GM18868 (cell line): Measurements from ENCODE around the gene EDDM3A.

Source experiments
- ATAC-seq: cut with Tn5 transposase; IDR thresholded peaks from one replicate; pipeline ENCODE4 v1.9.1; 2021; ENCODE audit warnings: mild to moderate bottlenecking, moderate library complexity; ENCODE audit not compliant: unreplicated experiment

The EDDM3A gene

DNA sequence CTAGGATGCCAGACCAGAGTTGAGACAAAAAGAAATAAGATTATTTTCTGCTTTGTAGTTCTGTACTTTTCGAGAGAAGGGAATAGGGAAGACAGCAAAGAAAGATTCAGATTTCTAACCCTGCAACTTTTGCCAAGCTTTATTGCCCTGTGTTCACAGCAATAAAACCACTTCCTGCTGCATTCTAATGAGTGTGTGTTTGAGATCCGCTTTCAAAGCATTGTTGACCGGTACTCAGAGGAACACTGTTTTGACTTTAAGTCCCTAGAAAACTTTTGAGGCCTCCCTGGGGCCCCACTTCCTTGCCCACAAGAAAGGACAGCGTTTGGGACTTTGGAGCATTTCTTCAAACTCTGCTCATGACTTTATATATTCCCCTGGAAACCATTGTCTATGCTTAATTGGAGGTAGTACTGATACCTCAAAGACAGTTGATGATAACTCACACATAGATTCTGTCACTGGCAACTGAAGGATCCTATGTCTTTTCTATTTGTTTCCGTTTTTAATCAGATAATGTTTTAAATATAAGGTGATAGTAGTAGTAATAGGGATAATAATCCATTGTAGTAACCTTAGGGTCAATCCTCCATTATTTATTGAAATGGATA, 36.7 kb downstream of the EDDM3A start:
- ATAC-seq = peak; percentile 55

DNA sequence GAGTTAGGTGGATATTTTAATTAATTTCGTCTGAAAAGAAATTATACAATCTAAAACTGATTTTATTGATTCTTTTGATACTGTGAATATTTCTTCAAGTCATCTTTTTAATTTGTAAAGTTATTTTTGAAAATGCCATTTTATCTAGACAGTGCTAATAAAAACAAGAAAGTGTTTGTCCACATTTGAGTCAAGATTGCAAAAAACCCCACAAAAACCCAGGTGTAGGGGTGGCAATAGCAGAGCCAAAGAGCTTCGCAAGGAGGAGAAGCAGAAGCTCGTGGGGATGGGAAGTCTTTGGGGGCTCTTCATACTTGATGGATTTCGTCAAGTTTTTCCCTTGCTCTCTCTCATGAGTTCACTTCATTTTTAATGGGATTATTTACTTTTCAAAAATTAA, 41.3 kb downstream of the EDDM3A start:
- ATAC-seq = no peak

DNA sequence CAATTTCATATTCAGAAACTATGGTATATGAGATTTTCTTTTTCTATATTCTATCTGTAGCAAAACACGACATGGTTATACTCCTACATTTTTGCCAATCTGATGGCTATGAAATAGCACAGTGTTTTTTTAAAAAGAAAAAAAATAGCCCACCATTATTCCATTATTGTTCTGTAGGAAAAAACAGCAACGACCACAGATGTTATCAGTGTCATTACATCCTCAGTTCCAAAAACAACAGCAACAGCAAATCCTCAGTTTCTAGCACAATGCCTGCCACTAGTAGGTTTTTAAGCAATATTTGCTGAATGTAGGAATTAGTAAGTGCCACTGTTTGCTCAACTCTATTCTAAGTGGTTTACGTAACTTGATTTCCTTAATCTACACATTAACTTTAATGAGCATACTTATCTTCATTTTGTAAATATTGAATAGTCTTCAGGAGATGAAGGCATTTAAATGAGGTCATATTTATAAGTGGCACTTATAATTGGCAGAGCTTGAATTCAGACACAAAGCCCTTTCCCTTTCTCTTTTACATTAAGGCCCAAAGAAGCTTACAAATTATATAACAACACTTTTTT, 43.6 kb downstream of the EDDM3A start:
- no peak for ATAC-seq

DNA sequence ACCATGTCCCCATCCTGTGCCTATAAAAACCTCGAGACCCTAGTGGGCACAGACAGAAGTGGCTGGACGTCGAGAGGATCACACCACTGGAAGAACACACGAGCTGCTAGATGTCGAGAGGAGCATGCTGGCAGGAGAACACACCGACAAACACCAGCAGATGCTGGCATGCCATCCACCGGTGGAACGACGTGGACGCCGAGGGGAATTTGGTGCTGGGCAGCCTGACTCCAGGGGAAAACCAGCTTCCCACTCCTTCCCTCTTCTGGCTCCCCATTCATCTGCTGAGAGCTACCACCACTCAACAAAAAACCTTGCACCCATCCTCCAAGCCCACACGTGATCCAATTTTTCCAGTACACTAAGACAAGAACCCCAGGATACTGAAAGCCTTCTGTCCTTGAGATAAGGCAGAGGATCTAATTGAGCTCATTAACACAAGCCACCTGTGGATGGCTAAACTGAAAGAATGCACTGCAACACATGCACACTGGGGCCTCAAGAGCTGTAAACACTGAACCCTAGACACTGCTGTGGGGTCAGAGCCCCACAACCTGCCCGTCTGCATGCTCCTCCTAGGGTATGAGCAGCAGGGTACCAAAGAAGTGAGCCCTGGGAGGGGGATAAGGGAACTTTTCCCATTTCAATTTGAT, 44.9 kb downstream of the EDDM3A start:
- no peak for ATAC-seq

DNA sequence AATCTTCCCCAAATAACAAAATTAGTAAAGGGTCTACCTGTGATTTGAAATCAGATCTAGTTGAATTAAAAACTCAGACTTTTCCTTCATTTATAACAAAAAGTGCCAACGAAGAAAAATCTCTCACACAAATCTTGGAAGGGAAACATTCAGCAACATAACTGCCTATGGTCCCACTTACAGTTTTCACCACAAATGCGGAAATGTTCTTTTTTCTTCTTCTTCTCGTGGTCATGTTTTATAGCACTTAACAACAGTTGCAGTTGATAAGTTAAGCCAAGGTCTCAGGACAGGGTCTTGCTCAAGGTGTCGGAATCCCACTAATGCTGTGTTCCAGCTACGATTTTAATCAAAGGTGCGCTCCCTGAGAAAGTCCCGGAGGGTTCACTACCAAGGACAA, 45.5 kb downstream of the EDDM3A start:
- ATAC-seq = peak; percentile 52

DNA sequence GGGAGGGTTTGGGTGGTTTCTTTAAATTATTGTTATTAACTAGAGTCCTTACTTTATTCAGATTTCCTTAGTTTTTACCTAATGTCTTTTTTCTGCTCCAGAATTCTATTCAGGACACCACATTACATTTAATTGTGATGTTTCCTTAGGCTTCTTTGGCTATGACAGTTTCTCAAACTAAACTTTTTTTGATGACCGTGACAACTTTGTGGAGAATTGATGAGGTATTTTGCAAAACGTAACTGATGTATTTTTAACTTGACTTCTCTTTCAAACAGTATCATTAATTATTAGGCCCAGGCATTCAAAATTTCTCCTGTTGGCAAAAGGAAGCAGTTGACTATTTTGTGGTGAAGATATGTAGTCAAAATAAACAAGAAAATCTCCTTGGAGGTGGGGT, 45.9 kb downstream of the EDDM3A start:
- ATAC-seq = no peak

DNA sequence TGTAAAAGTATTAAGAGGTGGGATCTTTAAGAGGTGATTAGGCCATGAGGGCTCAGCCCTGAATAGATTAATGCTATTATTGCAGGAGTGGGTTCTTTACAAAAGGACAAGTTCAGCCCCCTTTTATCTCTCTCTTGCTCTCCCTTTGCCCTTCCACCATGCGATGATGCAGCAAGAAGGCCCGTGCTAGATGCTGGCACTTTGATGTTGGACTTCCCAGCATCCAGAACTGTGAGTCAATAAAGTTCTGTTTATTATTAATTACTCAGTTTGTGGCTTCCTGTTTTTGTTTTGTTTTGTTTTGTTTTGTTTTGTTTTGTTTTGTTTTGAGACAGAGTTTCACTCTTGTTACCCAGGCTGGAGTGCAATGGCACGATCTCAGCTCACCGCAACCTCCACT, 46.9 kb downstream of the EDDM3A start:
- ATAC-seq = no peak

DNA sequence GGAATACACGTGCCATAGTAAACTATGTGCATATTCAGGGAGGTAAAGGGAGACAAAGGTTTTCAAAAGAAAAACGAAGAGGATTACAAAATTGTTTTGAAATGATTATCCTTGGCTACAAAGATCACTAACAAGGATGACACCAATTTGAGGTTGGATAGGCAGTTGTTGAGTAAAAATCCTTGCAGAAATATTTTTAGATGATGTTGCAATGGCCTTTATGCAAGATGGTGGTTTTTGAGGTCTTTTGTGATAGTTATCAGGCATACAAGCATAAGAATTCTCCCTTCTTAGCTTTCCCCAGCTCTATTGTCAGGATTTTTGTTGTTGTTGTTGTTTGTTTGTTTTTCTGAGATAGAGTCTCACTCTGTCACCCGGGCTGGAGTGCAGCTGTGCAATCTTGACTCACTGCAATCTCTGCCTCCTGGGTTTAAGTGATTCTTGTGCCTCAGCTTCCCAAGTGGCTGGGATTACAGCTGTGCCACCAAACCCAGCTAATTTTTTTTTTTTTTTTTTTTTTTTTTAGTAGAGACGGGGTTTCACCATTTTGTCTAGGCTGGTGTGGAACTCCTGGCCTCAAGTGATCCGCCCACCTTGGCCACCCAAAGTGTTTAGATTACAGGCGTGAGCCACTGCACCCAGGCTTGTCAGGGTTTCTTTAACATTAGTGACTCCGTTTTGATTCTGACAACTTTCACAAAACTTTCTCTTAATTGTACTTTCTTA, 49.1 kb downstream of the EDDM3A start:
- ATAC-seq = no peak

DNA sequence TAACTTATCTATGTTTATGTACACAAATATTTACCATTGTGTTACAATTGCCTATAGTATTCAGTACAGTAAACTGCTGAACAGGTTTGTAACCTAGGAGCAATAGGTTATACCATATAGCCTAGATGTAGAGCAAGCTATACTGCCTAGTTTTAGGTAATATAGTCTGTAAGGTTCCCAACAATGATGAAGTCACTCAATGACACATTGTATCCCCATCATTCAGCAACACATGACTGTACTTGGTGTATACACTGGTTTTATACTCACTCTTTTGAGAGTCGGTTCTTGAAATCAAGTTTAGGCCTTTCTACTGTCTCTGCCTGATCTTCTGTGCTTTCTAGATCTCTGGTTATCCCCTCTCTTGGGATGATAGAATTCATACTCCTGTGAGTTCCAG, 51.5 kb downstream of the EDDM3A start:
- no peak for ATAC-seq
